Activated naive CD4-positive, alpha-beta T cell treated with Interleukin-2 at 50 U/mL for 16 hours (primary cell): ENCODE measurements around the gene ZNF491.
"Not testable (repeated sequence)": the region's sequence is repeated elsewhere in the genome, so short reads cannot be mapped to it uniquely, and the experiment has no call there.

Experiments used
- DNase-seq: peaks from one replicate; pipeline ENCODE4 v3.0.0-alpha.2; 2020

ZNF491 gene

GRCh38 chr19:11807099-11807380 lies 8.7 kb downstream of the ZNF491 start:
- no peak for DNase-seq

GRCh38 chr19:11813703-11814028 lies 15.3 kb downstream of the ZNF491 start:
- DNase-seq, result no peak

GRCh38 chr19:11814029-11814699 lies 15.8 kb downstream of the ZNF491 start, which contains the start of gene ZNF440:
ZNF440 (plus strand) TSS chr19:11814273; CDS start chr19:11814448, 175 bp downstream.
- DNase-seq, result peak; percentile 90

- no peak for DNase-seq
These were observed 16.3 kb downstream of the ZNF491 start for GRCh38 chr19:11814700-11815035.

- DNase-seq, result no peak
These were observed 23.3 kb downstream of the ZNF491 start for GRCh38 chr19:11821474-11822109.

- not testable (repeated sequence) for DNase-seq
These were observed 30.9 kb downstream of the ZNF491 start for GRCh38 chr19:11828957-11829876.

GRCh38 chr19:11832253-11832912 lies 34.1 kb downstream of the ZNF491 start:
- no peak for DNase-seq

GRCh38 chr19:11833541-11833940 lies 35.2 kb downstream of the ZNF491 start:
- DNase-seq, result no peak

- DNase-seq, result not testable (repeated sequence)
These were observed 37.3 kb downstream of the ZNF491 start for GRCh38 chr19:11835626-11836066.

- DNase-seq, result no peak
These were observed 45.4 kb downstream of the ZNF491 start for GRCh38 chr19:11843722-11844121.

GRCh38 chr19:11847615-11848014 lies 49.3 kb downstream of the ZNF491 start:
- DNase-seq, result not testable (repeated sequence)

- no peak for DNase-seq
These were observed 49.9 kb downstream of the ZNF491 start for GRCh38 chr19:11848200-11848593.

- DNase-seq, result peak; percentile 88
These were observed 50.5 kb downstream of the ZNF491 start, which contains the start of gene ZNF439 for GRCh38 chr19:11848594-11849469. ZNF439 (plus strand) TSS chr19:11848726; CDS start chr19:11848868, 142 bp downstream.

- DNase-seq, result not testable (repeated sequence)
These were observed 52.0 kb downstream of the ZNF491 start for GRCh38 chr19:11850289-11850688.

GRCh38 chr19:11853358-11853757 lies 55.0 kb downstream of the ZNF491 start:
- DNase-seq, result no peak

- DNase-seq, result no peak
These were observed 58.4 kb downstream of the ZNF491 start for GRCh38 chr19:11856596-11857250.
